ENCODE data around the gene TRIM46. TPM values are rescaled to one million over a fixed set of nuclear protein-coding genes. Genes with fewer than 3 reads are reported as not detected.
"Not testable (repeated sequence)": the region's sequence is repeated elsewhere in the genome, so short reads cannot be mapped to it uniquely, and the experiment has no call there.

Gene TRIM46
- total and polyA plus RNA-seq, 3 experiments from 2014 or later: 0.99 to 7.3 (median 6.4) TPM

- CTCF ChIA-PET: interaction anchor here (0.8 to 5.3 kb wide), 17 partner anchors 9 to 138 kb away, joined by 3 to 67 read pairs (median 4); partner anchors contain the start of genes KRTCAP2, MTX1 and THBS3
- H3K27me3 Mint-ChIP-seq: peaks cover 0 to 2% of the 10 kb centered on the region in 2 donors
- POLR2A ChIA-PET: interaction anchor here (1.1 to 2.5 kb wide), 2 partner anchors 15 to 20 kb away, joined by 8 to 9 read pairs; a partner anchor contains a TSS
- H3K4me3 ChIP-seq (ENCODE audit: low read length): peak overlapping the region; percentile 93
- peak overlapping the region; percentile 82 to 96 (median 94) for H3K27ac Mint-ChIP-seq
- H3K9me3 Mint-ChIP-seq: no peaks in the 10 kb centered on the region
- H3K4me1 ChIP-seq (ENCODE audit: insufficient read depth, low read length): peaks cover 17% of the 10 kb centered on the region
- H3K27ac ChIP-seq (ENCODE audit: low read depth, low read length): peak overlapping the region; percentile 89
- H3K9me3 ChIP-seq (ENCODE audit: low read length): no peaks in the 10 kb centered on the region
- H3K4me3 Mint-ChIP-seq: peak overlapping the region; percentile 70 to 96 (median 87)
- DNase-seq: peak in 2 of 5 donors; percentile 15 to 53
- no peaks in the 10 kb centered on the region for H3K36me3 ChIP-seq (ENCODE audit: insufficient read depth, low read length)
- no peaks in the 10 kb centered on the region for H3K27me3 ChIP-seq (ENCODE audit: insufficient read depth, low read length, poor library complexity, severe bottlenecking)
- H3K36me3 Mint-ChIP-seq: peaks cover 0 to 2% (median 0%) of the 10 kb centered on the region in 3 donors
- H3K4me1 Mint-ChIP-seq: peaks cover 23 to 24% (median 24%) of the 10 kb centered on the region in 3 donors
These were observed 53.2 kb downstream of the TRIM46 start for GRCh38 chr1:155226910-155227260.

GRCh38 chr1:155227261-155228095, 53.8 kb downstream of the TRIM46 start:
- Histone ChIP-seq H3K4me3 (ENCODE audit: low read length) (peak overlapping the region; percentile 93), H3K27me3 (ENCODE audit: insufficient read depth, low read length, poor library complexity, severe bottlenecking) (no peaks in the 10 kb centered on the region), H3K4me1 (ENCODE audit: insufficient read depth, low read length) (peaks cover 17% of the 10 kb centered on the region), H3K36me3 (ENCODE audit: insufficient read depth, low read length) (no peaks in the 10 kb centered on the region), H3K27ac (ENCODE audit: low read depth, low read length) (peak overlapping the region; percentile 89), H3K9me3 (ENCODE audit: low read length) (no peaks in the 10 kb centered on the region)
- H3K27ac Mint-ChIP-seq: peak overlapping the region; percentile 82 to 96 (median 94)
- H3K27me3 Mint-ChIP-seq: peaks cover 0 to 2% of the 10 kb centered on the region in 2 donors
- peak overlapping the region; percentile 70 to 96 (median 87) for H3K4me3 Mint-ChIP-seq
- ChIA-PET CTCF (interaction anchor here (0.8 to 5.3 kb wide), 18 partner anchors 9 to 143 kb away, joined by 3 to 67 read pairs (median 4); partner anchors contain the start of genes KRTCAP2, MTX1 and THBS3), POLR2A (interaction anchor here (0.6 to 2.5 kb wide), 6 partner anchors 14 to 393 kb away, joined by 3 to 9 read pairs (median 3); partner anchors contain the start of genes MTX1 and THBS3)
- DNase-seq: peak; percentile 97 to 99 (median 98)
- peaks cover 0 to 2% (median 0%) of the 10 kb centered on the region in 3 donors for H3K36me3 Mint-ChIP-seq
- H3K4me1 Mint-ChIP-seq: peaks cover 23 to 24% (median 24%) of the 10 kb centered on the region in 3 donors
- H3K9me3 Mint-ChIP-seq: no peaks in the 10 kb centered on the region

GRCh38 chr1:155228096-155228427, 54.4 kb downstream of the TRIM46 start:
- Mint-ChIP-seq H3K9me3 (no peaks in the 10 kb centered on the region), H3K27ac (peak overlapping the region; percentile 82 to 96 (median 94)), H3K36me3 (peaks cover 0 to 2% (median 0%) of the 10 kb centered on the region in 3 donors), H3K4me1 (peaks cover 23 to 24% (median 24%) of the 10 kb centered on the region in 3 donors), H3K4me3 (peak overlapping the region; percentile 70 to 96 (median 87)), H3K27me3 (peaks cover 0 to 2% of the 10 kb centered on the region in 2 donors)
- DNase-seq: no peak
- Histone ChIP-seq H3K27ac (ENCODE audit: low read depth, low read length) (peak overlapping the region; percentile 89), H3K4me1 (ENCODE audit: insufficient read depth, low read length) (peaks cover 17% of the 10 kb centered on the region), H3K27me3 (ENCODE audit: insufficient read depth, low read length, poor library complexity, severe bottlenecking) (no peaks in the 10 kb centered on the region), H3K36me3 (ENCODE audit: insufficient read depth, low read length) (no peaks in the 10 kb centered on the region), H3K4me3 (ENCODE audit: low read length) (peak overlapping the region; percentile 93), H3K9me3 (ENCODE audit: low read length) (no peaks in the 10 kb centered on the region)
- ChIA-PET CTCF (interaction anchor here (1.3 to 5.1 kb wide), 6 partner anchors 16 to 143 kb away, joined by 3 to 32 read pairs (median 10); partner anchors contain the start of gene THBS3), POLR2A (interaction anchor here (0.9 to 2.5 kb wide), 3 partner anchors 13 to 33 kb away, joined by 3 to 9 read pairs (median 3); partner anchors contain the start of gene THBS3)

DNA sequence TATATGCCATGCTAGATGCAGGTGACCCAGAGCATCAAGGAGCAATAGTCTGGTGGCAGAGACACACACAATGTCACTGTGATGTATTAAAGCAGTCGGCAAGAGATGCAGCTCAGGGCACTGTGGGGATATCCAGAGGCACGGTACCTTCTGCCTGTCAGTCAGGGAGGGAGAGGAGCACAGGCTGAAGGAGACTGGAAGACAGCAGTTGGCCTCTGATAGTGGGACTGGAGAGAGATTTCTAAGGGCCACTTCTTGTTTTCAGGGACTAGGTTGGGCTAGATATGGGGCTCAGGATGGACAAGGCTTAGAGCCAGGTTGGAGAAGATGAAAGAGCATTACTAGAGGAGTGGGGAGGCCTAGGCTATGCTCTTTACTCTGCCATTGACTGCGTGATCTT, 57.7 kb downstream of the TRIM46 start:
- H3K27ac ChIP-seq (ENCODE audit: low read depth, low read length); H3K27me3 Mint-ChIP-seq; H3K4me3 Mint-ChIP-seq; H3K36me3 ChIP-seq (ENCODE audit: insufficient read depth, low read length); H3K27me3 ChIP-seq (ENCODE audit: insufficient read depth, low read length, poor library complexity, severe bottlenecking); CTCF ChIA-PET; H3K9me3 ChIP-seq (ENCODE audit: low read length); POLR2A ChIA-PET; DNase-seq; H3K4me3 ChIP-seq (ENCODE audit: low read length); H3K9me3 Mint-ChIP-seq: not testable (repeated sequence)
- Mint-ChIP-seq H3K4me1 (peaks cover 24 to 27% (median 25%) of the 10 kb centered on the region in 3 donors), H3K27ac (peak overlapping the region; percentile 17 to 83 (median 34)), H3K36me3 (peaks cover 0 to 12% (median 5%) of the 10 kb centered on the region in 3 donors)
- peaks cover 12% of the 10 kb centered on the region for H3K4me1 ChIP-seq (ENCODE audit: insufficient read depth, low read length)

DNA sequence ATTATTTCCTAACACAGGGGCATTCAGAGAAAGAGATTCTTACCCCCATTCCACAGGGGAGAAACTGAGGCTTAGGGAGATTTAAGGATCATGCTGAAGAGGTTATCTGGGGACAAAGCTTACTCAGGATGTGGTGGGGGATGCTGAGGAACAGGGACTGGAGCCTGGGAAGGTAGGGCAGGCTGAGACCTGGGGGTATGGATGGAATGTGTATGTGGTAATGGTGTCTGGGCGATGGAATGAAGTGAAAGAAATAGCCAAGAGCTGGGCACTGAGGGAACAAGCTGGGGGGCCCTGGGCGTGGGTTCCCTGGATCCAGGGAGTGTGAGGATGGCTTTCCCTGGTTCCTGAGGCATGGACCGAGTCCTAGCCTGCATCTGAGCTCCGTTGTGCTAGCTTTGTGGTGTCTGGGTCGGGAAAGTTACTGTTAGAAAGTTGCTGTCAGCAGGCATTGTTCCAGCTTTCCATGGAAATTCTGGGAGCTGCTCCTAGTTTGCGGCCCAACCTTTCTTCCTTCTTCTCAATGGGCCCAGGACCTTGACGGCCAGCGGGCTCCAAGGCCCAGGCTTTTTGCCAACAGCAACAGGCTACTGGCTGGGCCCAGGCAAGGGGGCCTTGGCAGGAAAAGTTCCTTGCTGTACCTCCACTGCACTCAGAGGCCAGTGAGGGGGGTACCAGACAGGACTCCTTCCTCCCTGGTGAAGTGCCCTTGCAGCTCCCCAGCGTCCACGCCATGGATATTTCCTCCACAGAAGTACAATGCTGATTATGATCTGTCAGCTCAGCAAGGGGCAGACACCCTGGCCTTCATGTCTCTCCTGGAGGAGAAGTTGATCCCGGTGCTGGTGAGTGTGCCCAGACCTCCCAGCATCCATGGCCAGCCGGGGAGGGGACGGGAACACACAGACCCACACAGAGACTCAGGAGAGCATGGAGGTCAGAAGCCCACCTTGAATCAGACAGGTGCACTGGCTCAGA, 58.6 kb downstream of the TRIM46 start:
- H3K36me3 ChIP-seq (ENCODE audit: insufficient read depth, low read length); H3K4me3 ChIP-seq (ENCODE audit: low read length); H3K9me3 Mint-ChIP-seq; H3K27ac ChIP-seq (ENCODE audit: low read depth, low read length); CTCF ChIA-PET; H3K4me3 Mint-ChIP-seq; DNase-seq; H3K27me3 ChIP-seq (ENCODE audit: insufficient read depth, low read length, poor library complexity, severe bottlenecking); POLR2A ChIA-PET; H3K4me1 ChIP-seq (ENCODE audit: insufficient read depth, low read length); H3K9me3 ChIP-seq (ENCODE audit: low read length); H3K27me3 Mint-ChIP-seq: not testable (repeated sequence)
- peaks cover 14 to 17% (median 15%) of the 10 kb centered on the region in 3 donors for H3K4me1 Mint-ChIP-seq
- H3K27ac Mint-ChIP-seq: peak overlapping the region in 4 of 8 donors; percentile 29 to 89 (median 70)
- H3K36me3 Mint-ChIP-seq: peaks cover 5 to 20% (median 5%) of the 10 kb centered on the region in 3 donors

- H3K36me3 ChIP-seq (ENCODE audit: insufficient read depth, low read length); H3K4me1 ChIP-seq (ENCODE audit: insufficient read depth, low read length); H3K4me3 ChIP-seq (ENCODE audit: low read length); H3K9me3 Mint-ChIP-seq; H3K4me3 Mint-ChIP-seq; DNase-seq; H3K27ac Mint-ChIP-seq; POLR2A ChIA-PET; H3K9me3 ChIP-seq (ENCODE audit: low read length); H3K27me3 Mint-ChIP-seq; CTCF ChIA-PET; H3K27ac ChIP-seq (ENCODE audit: low read depth, low read length); H3K4me1 Mint-ChIP-seq; H3K27me3 ChIP-seq (ENCODE audit: insufficient read depth, low read length, poor library complexity, severe bottlenecking): not testable (repeated sequence)
- peaks cover 5 to 29% (median 5%) of the 10 kb centered on the region in 3 donors for H3K36me3 Mint-ChIP-seq
These were observed 59.9 kb downstream of the TRIM46 start for GRCh38 chr1:155233502-155233901.
